CD4-positive, alpha-beta T cell treated with Interferon alpha-2 for 1 hour (primary cell): Measurements from ENCODE around the gene FIGNL2.
"Not testable (repeated sequence)": the region's sequence is repeated elsewhere in the genome, so short reads cannot be mapped to it uniquely, and the experiment has no call there.

ENCODE experiments used
- DNase-seq, 2 donors: peaks; one replicate each; pipeline ENCODE4 v3.0.0-alpha.2; 2020 to 2022

Gene FIGNL2

DNA sequence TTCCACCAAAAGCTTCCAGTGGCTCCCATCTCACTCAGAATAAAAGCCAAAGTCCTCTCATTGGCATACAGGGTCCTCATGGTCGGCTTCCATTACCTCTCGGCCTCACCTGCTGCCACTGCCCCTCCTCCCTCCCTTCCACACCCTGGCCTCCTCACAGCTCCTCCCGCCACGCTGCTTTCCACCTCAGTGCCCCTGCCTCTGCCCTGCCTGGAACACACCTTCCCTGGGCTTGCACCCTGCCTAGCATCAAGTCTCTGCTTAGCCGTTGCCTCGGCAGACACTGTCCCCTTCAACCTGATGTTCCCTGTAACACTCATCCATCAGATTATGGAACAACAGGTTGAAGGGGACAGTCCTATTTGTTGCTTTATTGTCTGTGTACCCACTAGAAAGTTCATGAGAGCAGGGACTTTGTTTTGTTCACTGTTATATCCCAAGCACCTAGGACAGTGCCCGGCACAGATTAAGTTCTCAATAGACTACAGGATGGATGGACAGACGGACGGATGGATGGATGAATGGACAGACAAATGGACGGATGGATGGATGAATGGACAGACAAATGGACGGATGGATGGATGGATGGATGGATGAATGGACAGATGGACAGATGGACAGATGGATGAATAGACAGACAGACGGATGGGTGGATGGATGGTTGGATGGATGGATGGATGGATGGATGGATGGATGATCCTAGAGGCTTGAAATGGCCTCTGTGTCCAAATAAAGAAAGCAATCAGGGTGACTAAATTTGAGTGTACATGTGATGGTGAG lies 14.9 kb downstream of the FIGNL2 start:
- DNase-seq: no peak

DNA sequence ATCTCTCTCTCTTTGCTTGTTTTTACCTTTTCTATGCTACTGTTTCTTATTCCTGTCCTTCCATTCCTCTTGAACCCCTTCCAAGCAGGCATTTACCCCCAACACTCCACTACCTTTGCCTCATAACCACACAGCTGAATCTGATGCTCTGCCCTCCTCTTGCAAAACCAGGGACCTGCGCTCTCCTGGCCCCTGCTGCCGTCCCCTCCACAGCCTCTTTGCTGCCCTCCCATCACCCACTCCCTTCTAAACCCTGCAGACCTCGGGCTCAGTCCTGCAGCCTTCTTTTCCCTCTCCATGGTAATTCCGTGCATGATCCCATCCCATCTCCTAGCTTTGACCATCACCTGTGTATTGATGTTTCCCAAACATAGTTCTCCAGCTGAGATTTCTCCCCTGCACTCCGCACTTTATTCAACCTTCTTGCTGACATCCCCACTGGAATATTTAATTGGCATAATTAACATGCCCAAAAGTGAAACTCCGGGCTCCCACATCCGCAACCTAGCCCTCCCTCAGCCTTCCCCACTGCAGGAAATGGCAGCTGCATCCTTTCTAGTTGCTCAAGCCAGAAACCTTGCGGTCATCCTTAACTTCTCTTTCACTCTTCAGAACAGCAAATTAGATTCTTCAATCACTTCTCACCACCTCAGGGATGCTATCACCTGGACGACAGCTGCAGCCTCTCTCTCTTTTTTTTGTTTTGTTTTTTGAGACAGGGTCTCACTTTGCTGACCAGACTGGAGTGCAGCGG lies 16.0 kb downstream of the FIGNL2 start:
- DNase-seq: no peak

DNA sequence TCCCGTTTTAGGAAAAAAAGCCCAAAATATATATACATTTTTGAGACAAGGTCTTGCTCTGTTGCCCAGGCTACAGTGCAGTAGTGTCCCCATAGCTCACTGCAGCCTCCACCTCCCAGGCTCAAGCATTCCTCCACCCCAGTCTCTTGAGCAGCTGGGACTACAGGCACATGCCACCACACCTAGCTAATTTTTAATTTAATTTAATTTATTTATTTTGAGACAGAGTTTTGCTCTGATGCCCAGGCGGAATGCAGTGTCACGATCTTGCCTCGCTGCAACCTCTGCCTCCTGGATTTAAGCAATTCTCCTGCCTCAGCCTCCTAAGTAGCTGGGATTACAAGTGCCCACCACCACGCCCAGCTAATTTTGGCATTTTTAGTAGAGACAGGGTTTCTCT lies 16.7 kb downstream of the FIGNL2 start:
- DNase-seq: not testable (repeated sequence)

DNA sequence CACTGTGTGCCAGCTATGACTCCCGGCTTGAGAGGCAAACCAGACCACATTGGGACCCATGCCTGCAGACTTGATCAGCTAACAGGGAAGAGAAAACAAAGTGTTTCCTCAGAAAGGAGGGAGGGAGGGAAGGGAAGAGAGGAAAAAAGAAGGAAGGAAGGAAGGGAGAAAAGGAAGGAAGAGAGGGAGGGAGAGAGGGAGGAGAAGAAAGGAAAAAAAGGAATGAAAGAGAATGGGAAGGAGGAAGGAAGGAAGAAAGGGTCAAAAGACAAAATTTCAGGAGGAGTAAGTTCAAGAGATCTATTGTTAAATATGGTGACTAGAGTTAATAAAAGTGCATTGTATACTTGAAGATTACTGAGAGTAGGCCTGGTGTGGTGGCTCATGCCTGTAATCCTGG lies 18.9 kb downstream of the FIGNL2 start:
- no peak for DNase-seq

DNA sequence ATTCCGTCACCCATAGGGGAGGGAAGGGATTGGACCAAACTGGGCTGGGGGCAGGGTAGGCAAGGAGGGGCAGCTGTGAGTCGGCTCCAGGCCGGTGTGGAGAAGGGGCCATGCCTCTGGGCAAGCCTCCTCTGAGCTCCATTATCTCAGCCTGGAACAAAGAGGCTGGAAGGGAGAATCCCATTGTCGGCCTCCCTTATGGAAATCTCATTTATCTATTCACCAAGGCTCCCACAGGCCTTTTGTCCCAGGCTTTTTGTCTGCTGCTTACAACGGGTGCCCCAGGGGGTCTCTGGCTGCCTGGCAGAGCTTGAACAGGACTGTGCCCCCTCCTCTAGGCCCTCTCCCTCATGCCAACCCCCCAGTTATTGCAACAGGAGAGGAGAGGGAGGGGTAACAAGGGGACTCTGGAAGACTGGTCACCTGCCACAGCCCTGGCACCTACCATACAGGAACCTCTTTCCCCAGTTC lies 19.5 kb downstream of the FIGNL2 start:
- DNase-seq: no peak

DNA sequence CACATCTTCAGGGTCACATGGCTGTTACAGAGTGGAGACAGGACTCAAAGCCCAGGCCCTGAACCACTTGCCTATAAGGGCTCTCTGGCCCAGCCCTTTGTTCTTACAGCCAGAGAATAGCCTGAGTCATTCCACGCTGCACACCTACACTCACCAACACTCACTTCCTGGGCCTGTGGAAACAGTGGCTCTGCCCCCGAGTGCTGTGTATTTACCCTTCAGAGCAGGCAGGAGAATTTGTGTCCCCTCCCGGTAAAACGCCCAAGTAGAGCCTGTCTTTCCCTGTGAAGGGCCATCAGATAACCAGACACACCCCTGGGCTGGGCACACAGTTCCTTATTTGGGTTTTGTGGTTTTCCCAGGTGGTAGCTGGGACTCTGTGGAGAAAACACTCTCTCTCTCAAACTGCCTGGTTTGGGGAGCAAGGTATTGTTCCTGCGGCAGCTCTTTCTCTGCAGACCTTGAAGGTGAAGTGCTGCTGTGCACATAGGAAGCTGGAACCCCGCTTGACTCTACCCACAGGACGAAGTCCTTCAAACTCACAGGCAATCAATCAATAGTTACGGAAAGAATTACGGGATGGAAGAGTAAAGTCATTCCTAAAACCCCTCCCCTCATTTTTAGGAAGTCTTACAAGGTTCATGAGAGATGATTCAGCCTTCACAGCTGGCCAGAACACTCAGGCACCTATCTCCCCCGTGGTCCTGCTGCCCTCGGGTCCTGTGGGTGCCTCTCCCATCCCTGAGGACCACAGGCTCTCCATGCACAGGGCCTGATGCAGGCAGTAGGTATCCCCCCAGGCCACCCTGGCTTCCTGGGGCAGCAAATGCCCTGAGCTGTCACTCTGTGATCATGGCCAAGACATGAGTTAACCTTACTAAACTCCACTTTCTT lies 20.3 kb downstream of the FIGNL2 start:
- no peak for DNase-seq

DNA sequence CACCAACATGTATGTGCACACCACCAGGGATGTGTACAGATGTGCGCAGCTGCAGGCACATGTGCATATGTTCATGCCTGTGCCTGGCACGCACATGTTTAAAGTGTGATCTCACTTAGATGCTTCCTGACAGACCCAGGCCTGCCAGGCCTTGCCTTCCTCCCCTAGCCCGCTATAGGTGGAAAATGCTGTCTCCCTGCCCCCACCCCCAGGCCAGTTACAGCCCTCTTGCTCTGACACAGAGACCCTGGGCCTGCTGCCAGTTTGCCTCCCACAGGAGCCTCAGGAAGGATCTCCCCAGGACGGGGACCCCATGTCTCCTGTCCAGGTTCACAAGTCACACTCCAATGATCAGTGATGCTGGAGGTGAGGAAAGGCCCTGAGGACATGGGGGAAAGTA lies 21.6 kb downstream of the FIGNL2 start:
- no peak for DNase-seq

DNA sequence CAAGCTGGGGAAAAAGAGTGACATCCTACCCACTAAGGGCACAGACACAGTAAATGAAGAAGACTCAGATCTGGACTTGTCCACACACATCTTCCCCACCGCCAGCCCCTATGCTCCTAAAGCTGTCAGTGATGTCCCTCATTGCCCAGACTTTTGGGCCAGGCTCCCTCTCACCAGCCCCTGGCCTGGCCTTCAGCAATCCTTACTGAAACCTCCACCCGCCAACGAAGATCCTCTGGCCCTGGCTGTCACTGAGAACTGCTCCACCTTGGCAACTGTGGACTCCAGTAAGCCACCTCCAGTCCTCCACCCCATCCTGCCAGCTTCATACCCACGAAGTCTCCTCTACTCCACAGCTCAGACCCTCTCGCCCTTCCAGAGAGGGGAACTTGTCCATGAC lies 23.3 kb downstream of the FIGNL2 start:
- DNase-seq: no peak

DNA sequence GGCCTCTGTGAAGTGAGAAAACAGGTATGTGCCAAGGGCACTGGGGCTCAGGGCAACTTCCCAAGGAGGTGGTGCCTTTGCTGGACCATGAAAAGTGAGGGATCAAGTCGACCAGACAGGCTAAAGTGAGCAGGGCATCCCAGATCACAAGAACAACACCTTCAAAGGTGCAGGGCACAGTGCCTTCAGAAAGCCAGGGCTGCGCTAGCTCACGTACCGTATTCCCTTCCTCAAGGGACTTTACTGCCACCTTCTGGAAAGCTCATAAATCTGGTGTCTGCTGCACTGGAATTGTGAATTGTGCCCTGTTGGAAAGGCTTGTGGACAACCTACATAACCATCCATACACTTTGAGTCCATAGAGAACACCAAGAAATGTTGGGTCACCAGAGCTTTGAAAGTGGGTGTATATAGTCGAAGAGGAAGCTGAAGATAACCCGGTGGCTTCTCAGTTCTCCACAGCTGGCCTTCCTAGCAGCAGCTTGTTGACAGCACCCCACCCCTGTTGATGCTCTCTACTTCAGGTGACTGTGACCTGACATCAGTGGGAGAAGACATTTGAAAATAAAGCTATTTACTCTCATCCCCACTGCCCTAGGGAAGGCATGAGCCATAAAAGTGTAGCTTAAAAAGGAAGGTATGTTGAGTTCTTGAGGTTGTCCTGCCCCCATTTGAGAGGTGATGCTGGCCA lies 24.5 kb downstream of the FIGNL2 start:
- DNase-seq: peak in 1 of 2 donors; percentile 58

DNA sequence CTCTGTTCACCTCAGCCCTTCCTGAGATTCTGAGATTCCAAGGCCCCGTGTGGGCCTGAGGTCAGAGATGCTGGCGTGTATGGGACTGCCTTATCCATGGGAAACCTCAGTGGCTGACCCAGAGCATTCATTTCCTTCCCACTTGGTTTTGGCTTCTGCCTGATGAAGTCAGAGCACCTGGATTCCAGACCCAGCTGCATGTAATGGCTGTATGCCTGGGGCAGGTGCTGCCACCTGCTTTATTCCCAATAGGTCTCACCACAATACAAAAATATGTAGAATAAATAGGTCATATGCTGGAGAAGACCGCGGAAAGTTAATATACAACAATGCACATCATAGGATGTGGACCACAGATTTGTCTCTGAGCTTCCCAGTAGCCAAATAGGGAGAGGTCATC lies 25.6 kb downstream of the FIGNL2 start:
- no peak for DNase-seq

DNA sequence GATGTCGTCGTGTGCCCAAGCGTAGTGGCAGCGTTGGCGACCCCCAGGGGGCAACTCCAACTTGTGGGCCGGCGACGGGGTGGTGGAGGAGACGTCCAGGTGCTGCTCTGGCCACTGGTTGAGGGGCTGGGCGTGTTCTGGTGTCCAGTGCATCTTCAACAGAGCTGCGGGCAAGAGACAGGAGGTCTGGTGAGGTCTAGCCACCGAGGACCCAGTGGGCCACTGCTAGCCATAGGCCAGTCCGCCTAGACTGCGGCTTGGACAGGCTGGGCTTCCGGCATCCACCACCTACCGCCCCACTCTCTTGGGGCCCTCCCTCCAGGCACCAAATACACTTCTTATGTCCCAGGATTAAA lies 26.3 kb downstream of the FIGNL2 start:
- no peak for DNase-seq

DNA sequence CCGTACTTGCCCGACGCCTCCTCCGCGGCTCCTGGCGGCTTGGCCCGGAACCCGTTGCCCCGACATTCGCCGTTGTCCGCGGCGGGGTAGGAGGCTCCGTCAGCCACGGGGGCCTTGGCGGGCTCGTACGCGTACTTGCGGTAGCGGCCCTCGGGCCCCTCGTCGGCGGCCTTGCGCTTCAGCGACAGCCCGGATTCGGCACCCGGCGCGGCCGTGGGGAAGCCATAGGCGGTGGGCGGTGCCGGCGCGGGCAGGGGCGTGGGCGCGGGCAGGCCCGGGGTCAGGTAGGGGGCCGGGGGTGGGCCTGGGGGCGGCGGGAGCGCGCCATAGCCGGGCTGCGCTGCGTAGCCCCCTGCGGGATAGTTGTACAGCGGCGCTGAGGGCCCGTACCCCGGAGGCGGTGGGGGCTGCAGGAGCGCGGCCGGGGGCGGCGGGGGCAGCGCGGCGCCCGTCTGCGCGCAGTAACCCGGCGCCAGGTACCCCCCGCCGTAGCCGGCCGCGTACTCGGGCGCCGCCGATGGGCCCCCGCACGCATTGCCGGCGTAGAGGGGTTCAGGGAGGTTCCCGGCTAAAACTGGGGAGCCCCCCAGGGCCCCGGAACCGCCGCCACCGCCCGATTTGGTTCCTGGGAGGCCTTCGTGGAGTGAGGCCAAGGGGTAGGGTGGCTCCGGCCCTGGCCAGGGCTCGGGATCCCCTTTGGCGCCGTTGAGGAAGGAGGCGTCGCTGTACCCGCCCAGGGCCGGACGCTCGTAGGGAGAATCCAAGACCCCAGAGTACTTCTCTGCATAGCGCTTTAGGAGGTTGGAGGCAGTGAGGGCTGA lies 26.9 kb downstream of the FIGNL2 start:
- DNase-seq: no peak

DNA sequence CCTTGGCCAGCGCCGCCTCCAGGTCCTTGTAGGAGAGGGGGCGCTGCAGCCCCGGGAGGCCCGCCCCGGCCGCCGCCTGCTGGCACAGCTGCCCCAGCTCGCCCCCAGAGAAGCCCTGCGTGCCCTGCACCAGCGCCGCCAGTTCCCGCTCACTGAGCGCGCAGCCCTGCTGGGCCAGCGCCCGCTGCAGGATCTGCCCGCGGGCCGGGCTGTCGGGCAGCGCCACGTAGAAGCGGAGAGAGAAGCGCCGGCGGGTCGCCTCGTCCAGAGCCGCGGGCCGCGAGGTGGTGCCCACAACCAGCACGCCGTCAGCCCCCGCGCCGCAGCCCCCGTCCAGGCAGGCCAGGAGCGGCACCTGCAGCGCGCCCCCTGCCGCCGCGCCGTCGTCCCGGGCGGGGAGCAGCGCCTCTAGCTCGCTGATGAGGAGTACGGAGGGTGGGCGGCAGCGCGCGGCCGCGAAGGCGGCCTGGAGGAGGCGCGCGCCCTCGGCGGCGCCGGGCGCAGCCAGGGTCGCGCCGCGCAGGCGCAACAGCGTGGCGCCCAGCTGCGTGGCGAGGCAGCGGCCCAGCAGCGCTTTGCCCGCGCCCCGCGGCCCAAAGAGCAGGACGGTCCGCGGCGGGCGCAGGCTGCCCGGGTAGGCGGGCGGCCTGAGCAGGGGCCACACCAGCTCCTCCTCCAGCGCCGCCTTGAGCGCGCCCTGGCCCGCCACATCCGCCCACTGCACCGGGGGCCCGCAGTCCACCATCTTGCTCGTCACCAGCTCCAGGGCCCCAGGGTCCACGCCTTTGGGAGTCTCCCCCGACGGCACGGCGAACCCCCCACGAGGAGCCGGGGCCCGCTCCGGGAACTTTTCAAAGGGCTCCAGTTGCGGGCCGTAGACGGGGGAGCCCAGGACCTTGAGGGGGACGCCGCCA lies 27.7 kb downstream of the FIGNL2 start:
- peak; percentile 77 to 84 for DNase-seq

DNA sequence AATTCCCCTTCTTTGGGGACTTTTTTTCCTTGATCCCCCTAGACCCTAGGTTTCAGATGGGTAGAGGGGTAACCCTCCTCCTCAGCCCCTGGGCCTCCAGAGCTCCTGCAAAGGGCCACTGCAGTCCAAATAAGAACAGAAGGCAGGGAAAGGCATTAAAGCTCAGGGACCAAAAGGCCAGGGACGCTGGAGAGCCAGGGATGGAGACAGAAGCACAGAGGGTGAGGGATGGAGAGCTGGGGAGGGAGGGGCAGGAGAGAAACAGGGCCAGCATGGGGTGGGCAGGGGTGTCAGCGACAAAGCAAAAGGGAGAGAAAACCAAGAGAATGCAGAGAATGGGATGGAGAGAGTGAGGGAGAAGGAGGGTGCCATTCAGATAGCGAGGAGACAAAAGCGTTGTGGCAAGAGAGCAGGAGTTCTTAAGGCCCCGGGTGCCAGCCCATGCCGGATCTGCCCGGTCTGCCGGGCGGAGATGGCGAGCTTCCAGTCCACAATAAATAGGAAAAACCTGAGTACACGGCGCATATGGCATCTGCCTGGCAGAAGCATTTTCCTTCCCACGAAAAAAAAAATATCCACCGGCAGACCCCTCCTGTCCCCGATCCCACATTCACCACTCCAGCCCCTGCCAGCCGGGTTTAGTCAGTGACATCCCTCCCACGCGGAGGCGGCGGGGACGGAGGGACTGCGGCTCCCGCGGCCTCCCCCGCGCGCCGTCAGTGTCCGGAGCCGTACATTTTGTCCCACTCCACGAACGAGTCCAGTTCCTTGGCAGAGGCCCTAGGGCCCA lies 28.6 kb downstream of the FIGNL2 start:
- DNase-seq: no peak

DNA sequence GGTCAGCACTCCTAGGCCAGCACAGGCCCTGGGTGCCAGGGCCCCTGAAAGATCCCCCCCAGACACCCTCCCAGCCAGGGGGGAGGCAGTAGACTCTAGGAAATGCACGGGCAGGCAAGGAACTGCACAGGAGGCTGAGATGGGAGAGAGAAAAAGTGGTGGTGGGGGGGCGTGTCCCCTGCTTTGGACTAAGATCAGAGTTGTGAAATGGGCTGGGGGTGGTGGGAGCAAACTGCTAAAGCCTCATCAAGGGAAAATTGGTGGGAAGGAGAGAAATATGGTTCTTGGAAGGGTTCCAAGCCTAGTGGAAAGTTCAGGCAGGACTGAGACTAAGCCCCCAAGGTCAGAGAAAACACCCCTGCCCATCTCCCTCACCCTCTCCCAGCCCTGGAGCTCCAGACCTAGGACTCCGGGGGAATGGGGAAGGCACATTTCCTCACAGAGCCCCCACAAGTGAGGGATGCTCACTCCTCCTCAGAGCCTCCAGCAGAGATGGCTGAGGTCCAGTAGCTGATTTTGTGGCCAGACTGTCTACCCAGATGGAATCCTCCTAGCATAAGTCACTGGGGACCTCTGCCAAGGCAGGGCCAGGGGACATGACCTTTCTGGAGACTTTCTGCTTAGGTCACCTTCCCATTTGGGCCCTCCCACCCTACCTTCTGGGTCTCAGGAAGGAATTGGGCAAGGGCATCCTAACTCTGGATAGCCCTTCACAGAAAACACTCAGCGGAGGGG lies 29.8 kb downstream of the FIGNL2 start:
- no peak for DNase-seq

DNA sequence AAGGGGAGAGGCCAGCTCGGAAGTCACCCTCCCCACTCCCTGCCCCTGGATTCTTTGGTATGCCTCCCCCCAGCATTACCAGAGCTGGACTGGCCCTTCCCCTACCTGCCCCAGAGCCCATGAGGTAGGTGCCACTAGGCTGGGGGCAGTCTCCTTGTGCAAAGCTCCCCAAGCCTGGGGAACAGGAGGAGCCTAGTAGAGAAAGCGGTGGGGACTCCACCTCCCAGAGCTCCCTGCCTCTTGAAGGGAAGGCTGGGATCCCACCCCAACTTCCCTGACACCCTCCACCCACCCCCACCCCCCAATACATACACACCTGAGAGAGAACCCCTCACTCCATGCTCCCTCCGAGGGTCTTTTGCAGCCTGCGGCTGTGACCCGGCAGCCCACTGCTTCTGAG lies 30.4 kb downstream of the FIGNL2 start:
- DNase-seq: no peak

DNA sequence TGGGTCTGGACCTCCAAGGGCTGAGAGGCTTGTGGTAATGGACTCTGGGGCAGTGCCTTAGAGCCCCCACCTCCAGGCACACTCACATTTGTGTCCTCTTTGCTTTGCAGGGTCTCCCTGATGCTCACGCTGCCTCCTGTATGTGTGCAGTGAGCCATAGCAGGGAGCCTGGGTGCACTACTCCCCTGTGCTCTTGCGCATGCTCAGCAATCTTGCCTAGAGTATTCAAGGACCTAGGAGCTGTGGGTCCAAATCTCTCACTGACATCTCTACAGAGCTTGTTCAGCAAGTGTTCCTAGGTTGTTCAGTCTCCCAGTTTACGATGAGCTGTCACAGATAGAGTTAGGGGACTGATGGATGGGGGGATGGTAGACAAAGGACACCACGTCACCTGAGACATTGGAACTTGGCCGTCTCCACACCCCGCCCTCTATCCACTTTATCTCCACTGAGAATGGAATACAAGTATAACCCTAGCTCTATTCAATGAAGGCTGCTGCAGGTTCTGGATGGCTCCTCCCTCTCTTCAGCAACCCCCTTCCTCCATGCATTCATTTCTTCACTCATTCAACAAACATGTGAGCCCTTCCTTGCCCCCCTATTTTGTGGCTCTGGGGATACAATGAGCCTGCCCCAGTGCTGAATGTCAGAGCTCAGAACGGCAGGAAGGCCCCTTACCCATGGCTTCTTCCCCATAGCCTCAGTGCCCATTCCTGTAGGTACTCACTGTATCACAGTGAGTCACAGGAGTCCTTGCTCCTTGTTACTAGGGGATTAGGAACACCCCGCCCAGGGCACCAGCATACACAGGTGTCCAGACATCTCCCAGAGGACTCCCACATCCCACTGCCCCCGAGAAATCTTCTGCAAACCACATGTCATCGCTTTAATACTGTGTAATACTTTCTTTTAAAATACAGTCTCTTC lies 31.2 kb downstream of the FIGNL2 start:
- no peak for DNase-seq

DNA sequence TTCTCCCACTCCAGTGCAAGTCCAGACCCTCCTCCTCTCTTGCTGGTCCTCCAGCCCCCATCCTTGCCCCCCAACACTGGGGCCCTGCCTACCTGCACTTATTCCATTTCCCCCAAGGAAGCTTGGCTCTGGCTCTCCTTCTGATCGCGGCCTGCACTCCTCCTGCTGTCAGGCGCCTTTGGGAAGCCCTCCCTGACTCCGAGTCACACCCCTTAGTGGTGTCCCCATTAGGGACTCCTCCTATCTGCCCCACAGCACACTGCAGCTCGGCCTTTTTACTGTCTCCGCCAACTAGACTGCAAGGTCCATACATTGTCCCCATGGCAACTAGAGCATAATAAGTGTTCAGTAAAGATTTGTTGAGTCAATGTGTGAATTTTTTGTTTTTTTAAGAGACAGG lies 32.9 kb downstream of the FIGNL2 start:
- DNase-seq: no peak
